ENCODE results near the gene CDC5L. TPM values are rescaled to one million over a fixed set of nuclear protein-coding genes. Genes with fewer than 3 reads are reported as not detected.

Gene CDC5L
- total RNA-seq, 2 donors from 2014 or later, result 28.9 to 30.5 TPM

DNA sequence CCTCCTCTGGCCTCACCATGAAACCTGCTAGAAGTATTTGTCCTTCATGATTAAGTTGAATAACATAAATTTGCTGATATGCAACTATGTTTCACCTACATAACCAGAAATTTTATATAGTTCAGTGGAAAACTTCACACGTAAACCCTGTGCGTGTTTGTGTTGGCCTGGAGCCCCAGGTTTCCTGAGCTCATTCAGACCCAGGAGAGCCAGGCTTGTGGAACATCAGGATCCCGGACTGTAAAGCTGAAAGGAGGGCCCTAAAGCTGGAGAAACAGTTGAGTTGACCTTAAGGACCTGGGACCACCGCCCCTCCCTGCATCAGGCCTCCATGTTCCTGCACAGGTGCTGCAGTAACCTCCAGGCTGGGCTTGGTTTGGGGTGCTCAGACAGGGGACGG is 48.2 kb upstream of the CDC5L start:
- Histone ChIP-seq H3K36me3 (ENCODE audit: control insufficient read depth, insufficient read depth, low read length) (no peaks in the 10 kb centered on the region), H3K27me3 (ENCODE audit: control insufficient read depth, insufficient read depth, low read length, poor library complexity, severe bottlenecking) (peaks cover 2% of the 10 kb centered on the region), H3K9ac (ENCODE audit: extremely low read depth, low read length, poor library complexity, severe bottlenecking) (no peak overlapping the region), H3K9me3 (ENCODE audit: control insufficient read depth, low read length) (no peaks in the 10 kb centered on the region), H3K4me1 (ENCODE audit: control insufficient read depth, insufficient read depth, low read length) (peaks cover 4% of the 10 kb centered on the region), H3K27ac (ENCODE audit: low read depth, low read length) (no peak overlapping the region), H3K4me3 (ENCODE audit: low read length) (no peak overlapping the region)
- peaks cover 30% of the 10 kb centered on the region for H3K27me3 Mint-ChIP-seq (ENCODE audit: insufficient read depth)
- no peaks in the 10 kb centered on the region for H3K36me3 Mint-ChIP-seq (ENCODE audit: low read depth)
- DNase-seq, result no peak
- 81 to 86% methylated on average over 4 to 5 of the region's 5 CpGs for WGBS, 2 experiments (ENCODE audit: insufficient coverage in 1 of 2, insufficient read length in 1 of 2)
- TF ChIP-seq CTCF (conservative IDR thresholded peaks at IDR 0.05), result no peak
- H3K4me3 Mint-ChIP-seq, result no peak overlapping the region
- no peak overlapping the region for H3K27ac Mint-ChIP-seq
- H3K4me1 Mint-ChIP-seq, result peaks cover 5% of the 10 kb centered on the region
- H3K9me3 Mint-ChIP-seq, result no peaks in the 10 kb centered on the region

DNA sequence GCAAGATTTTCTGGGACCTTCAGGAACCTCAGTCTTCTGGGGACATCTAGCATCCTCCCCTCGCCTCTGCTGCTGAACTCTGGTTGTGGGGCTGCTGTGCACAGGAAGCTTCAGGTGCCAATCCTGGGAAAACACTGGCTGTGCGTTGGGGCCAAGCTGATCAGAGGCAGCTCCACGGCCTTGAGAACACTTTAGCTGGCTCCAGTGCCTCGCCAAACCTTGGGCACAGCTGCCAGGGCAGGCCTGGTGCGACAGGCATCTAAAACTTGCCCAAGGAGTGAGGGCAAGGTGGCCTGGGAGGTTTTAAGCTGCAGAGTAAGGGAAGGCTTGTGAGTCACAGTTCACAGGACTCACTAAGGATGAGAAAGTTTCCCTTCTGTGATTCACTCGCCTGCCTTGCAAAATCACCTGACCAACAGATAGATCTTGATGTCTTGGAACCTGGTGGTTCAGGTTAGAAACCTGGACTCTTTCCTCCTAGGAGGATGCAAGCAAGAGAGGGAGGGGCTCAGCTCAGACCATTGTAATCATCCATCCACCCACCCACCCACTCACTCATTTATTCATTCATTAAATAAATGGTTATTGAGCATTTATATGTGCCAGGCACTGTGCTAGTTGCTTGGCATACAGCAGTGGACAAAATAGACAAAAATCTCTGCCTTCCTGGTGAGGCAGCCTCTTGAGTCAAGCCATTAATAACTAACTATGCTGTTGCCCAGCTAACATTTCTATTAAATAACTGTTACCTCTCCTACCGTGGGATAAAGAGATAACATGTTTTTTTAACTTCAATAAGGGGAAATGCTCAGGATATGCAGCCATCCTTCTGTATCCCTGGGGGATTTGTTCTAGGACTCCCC is 47.5 kb upstream of the CDC5L start:
- Mint-ChIP-seq H3K4me3 (no peak overlapping the region), H3K27me3 (ENCODE audit: insufficient read depth) (peaks cover 30% of the 10 kb centered on the region), H3K4me1 (peaks cover 5% of the 10 kb centered on the region), H3K36me3 (ENCODE audit: low read depth) (no peaks in the 10 kb centered on the region), H3K27ac (no peak overlapping the region), H3K9me3 (no peaks in the 10 kb centered on the region)
- WGBS, 2 experiments (ENCODE audit: insufficient coverage in 1 of 2, insufficient read length in 1 of 2), result 78 to 79% methylated on average over 4 to 7 of the region's 7 CpGs
- no peak for DNase-seq
- Histone ChIP-seq H3K4me1 (ENCODE audit: control insufficient read depth, insufficient read depth, low read length) (peaks cover 4% of the 10 kb centered on the region), H3K9me3 (ENCODE audit: control insufficient read depth, low read length) (no peaks in the 10 kb centered on the region), H3K36me3 (ENCODE audit: control insufficient read depth, insufficient read depth, low read length) (no peaks in the 10 kb centered on the region), H3K4me3 (ENCODE audit: low read length) (no peak overlapping the region), H3K27ac (ENCODE audit: low read depth, low read length) (no peak overlapping the region), H3K27me3 (ENCODE audit: control insufficient read depth, insufficient read depth, low read length, poor library complexity, severe bottlenecking) (peaks cover 4% of the 10 kb centered on the region), H3K9ac (ENCODE audit: extremely low read depth, low read length, poor library complexity, severe bottlenecking) (no peak overlapping the region)
- TF ChIP-seq CTCF (conservative IDR thresholded peaks at IDR 0.05), result no peak

DNA sequence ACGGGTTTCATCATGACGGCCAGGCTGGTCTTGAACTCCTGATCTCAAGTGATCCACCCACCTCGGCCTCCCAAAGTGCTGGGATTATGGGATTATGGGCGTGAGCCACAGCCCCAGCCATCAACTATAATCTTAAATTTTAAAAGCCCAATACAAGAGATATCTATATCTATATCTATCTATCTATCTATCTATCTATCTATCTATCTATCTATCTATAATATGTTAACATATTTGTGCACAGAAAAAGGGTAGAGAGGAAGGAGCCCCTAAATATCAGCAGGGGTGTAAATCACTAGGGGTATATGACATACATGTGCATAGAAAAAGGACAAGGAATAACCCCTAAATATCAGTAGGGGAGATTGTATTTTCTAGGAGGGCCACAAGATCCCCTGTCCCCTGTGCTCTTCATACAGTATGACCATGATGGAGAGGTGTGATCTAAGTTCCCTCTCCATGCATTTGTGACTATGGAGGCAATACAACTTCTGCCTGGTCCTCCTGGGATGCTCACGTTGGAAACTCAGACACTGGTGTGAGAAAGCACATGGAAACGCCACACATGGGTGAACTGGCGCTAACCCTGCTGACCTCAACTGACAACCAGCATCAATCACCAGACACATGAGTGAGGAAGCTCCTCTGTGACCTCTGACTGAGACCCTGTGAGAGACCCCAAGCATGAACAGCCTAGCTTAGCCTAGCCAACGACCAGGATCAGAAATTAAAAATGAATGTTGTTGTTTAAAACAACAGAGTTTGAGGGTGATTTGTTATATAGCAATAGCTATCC is 46.2 kb upstream of the CDC5L start:
- H3K27me3 ChIP-seq (ENCODE audit: control insufficient read depth, insufficient read depth, low read length, poor library complexity, severe bottlenecking), result peaks cover 4% of the 10 kb centered on the region

More for the DNA sequence above, 46.2 kb upstream of the CDC5L start:
- DNase-seq, result no peak
- H3K27ac ChIP-seq (ENCODE audit: low read depth, low read length), result no peak overlapping the region
- no peaks in the 10 kb centered on the region for H3K36me3 ChIP-seq (ENCODE audit: control insufficient read depth, insufficient read depth, low read length)
- Mint-ChIP-seq H3K4me3 (no peak overlapping the region), H3K27me3 (ENCODE audit: insufficient read depth) (peaks cover 30% of the 10 kb centered on the region), H3K9me3 (no peaks in the 10 kb centered on the region), H3K4me1 (peaks cover 5% of the 10 kb centered on the region), H3K36me3 (ENCODE audit: low read depth) (no peaks in the 10 kb centered on the region), H3K27ac (no peak overlapping the region)
- H3K4me1 ChIP-seq (ENCODE audit: control insufficient read depth, insufficient read depth, low read length), result peaks cover 4% of the 10 kb centered on the region
- no peaks in the 10 kb centered on the region for H3K9me3 ChIP-seq (ENCODE audit: control insufficient read depth, low read length)
- no peak overlapping the region for H3K9ac ChIP-seq (ENCODE audit: extremely low read depth, low read length, poor library complexity, severe bottlenecking)
- no peak for TF ChIP-seq CTCF (conservative IDR thresholded peaks at IDR 0.05)
- H3K4me3 ChIP-seq (ENCODE audit: low read length), result no peak overlapping the region
- WGBS, 2 experiments (ENCODE audit: insufficient coverage in 1 of 2, insufficient read length in 1 of 2), result 70 to 85% methylated on average over 4 to 8 of the region's 8 CpGs

All from endodermal cell (in vitro differentiated cells).